Endodermal cell (in vitro differentiated cells): ENCODE data around the gene PLAGL1. TPM values are rescaled to one million over a fixed set of nuclear protein-coding genes. Genes with fewer than 3 reads are reported as not detected.

Experiments used
- DNase-seq: peaks from one replicate; pipeline ENCODE4 v3.0.0-alpha.2; 2017
- H3K27ac ChIP-seq: 2 replicates; pipeline ENCODE4 v1.5.1; 2013; ENCODE audit warnings: mild to moderate bottlenecking, low read depth, low read length, moderate library complexity
- H3K27me3 ChIP-seq: 2 replicates; pipeline ENCODE4 v1.6.1; 2013; ENCODE audit warnings: mild to moderate bottlenecking, low read length, moderate library complexity; ENCODE audit not compliant: insufficient read depth, control insufficient read depth, poor library complexity, severe bottlenecking
- H3K36me3 ChIP-seq: 2 replicates; pipeline ENCODE4 v1.7.0; 2013; ENCODE audit warnings: mild to moderate bottlenecking, low read length, moderate library complexity; ENCODE audit not compliant: control insufficient read depth, insufficient read depth
- H3K4me1 ChIP-seq: one replicate; pipeline ENCODE4 v1.7.0; 2013; ENCODE audit warnings: low read length; ENCODE audit not compliant: control insufficient read depth, insufficient read depth
- H3K4me3 ChIP-seq: 2 replicates; pipeline ENCODE4 v1.5.1; 2013; ENCODE audit warnings: mild to moderate bottlenecking, low read length, moderate library complexity
- H3K9ac ChIP-seq: 2 replicates; pipeline ENCODE4 v1.6.1; 2013; ENCODE audit warnings: mild to moderate bottlenecking, low read length, moderate library complexity; ENCODE audit not compliant: poor library complexity, severe bottlenecking; ENCODE audit errors: extremely low read depth
- H3K9me3 ChIP-seq: 2 replicates; pipeline ENCODE4 v1.6.1; 2013; ENCODE audit warnings: mild to moderate bottlenecking, low read length, moderate library complexity; ENCODE audit not compliant: control insufficient read depth
- H3K27ac Mint-ChIP-seq: 2 replicates; pipeline ENCODE4 v1.8.0; 2020; ENCODE audit warnings: mixed read lengths
- H3K27me3 Mint-ChIP-seq: 2 replicates; pipeline ENCODE4 v1.8.0; 2021; ENCODE audit warnings: mild to moderate bottlenecking, mixed read lengths; ENCODE audit not compliant: insufficient read depth
- H3K36me3 Mint-ChIP-seq: 2 replicates; pipeline ENCODE4 v1.8.0; 2020; ENCODE audit warnings: low read depth, mixed read lengths
- H3K4me1 Mint-ChIP-seq: 2 replicates; pipeline ENCODE4 v1.8.0; 2020; ENCODE audit warnings: mixed read lengths
- H3K4me3 Mint-ChIP-seq: 2 replicates; pipeline ENCODE4 v1.8.0; 2020; ENCODE audit warnings: mild to moderate bottlenecking, moderate library complexity, mixed read lengths
- H3K9me3 Mint-ChIP-seq: 2 replicates; pipeline ENCODE4 v1.8.0; 2020; ENCODE audit warnings: mild to moderate bottlenecking, mixed read lengths
- WGBS, 2 experiments: methylation state at CpG; one replicate each; pipeline versions ENCODE4 v1.1.5 to v1.1.7; 2013; ENCODE audit warnings: missing lambda C conversion rate in 2 of 2, mixed read lengths in 1 of 2; ENCODE audit not compliant: insufficient coverage in 1 of 2, insufficient read length in 1 of 2; 5-methylcytosine and 5-hydroxymethylcytosine counted together
- total RNA-seq, 2 donors: library from RNA; stranded (reverse); fragmentation: NEBNext Ultra II Directional in 1 of 2; extraction: Animal tissue kit (Norgen Biotek cat#: 25700) in 1 of 2; gene quantifications; 2 replicates in 1 of 2; 3 replicates in 1 of 2; pipeline ENCODE4 v1.2.1, GENCODE V29; 2021
- TF ChIP-seq, protein P1 (sequence below): fragments of 200-600 bp; sonication (generic); conservative IDR thresholded peaks from 2 replicates; pipeline ENCODE4 v1.5.0; 2021; ENCODE audit warnings: antibody characterized with exemption, mild to moderate bottlenecking

Gene PLAGL1
- total RNA-seq, 2 donors from 2014 or later, result 1.4 to 1.6 TPM

DNA sequence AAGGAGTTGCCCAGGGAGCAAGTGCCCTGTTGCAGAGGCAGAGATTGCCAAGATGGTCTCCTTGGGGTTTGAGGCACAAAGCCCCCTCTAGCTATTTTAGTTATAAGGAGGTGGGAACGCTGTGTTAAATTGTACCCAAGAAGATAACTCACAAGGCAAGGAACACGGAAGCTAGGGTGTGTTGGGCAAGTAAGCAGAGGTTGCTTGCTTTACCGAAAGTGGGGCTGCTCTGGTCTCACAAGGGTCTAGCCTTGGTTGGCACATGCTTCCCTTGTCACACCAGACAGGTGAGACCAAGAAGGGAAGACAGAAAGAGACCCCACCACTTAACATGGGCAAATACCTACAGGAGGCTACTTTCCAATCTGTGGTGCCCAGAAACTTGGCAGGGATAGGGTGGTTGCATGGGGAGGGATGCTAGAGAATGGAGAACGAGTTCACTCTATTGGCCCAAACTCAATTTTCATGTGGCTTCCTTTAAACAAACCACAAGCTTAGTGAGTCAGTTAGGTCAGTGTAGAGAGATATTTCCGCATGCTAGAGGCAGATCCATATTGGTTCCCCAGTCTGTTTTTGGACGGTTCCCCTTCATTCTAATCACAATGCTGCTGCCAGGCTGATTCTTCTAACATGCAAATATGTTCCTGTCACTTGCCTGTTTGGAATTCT, 42.4 kb downstream of the PLAGL1 start:
- H3K27ac Mint-ChIP-seq, result no peak overlapping the region
- Histone ChIP-seq H3K27ac (no peak overlapping the region), H3K27me3 (peaks cover 64% of the 10 kb centered on the region), H3K36me3 (no peaks in the 10 kb centered on the region), H3K9me3 (no peaks in the 10 kb centered on the region), H3K4me1 (peaks cover 32% of the 10 kb centered on the region), H3K9ac (no peak overlapping the region), H3K4me3 (no peak overlapping the region)
- TF ChIP-seq, protein P1, sequence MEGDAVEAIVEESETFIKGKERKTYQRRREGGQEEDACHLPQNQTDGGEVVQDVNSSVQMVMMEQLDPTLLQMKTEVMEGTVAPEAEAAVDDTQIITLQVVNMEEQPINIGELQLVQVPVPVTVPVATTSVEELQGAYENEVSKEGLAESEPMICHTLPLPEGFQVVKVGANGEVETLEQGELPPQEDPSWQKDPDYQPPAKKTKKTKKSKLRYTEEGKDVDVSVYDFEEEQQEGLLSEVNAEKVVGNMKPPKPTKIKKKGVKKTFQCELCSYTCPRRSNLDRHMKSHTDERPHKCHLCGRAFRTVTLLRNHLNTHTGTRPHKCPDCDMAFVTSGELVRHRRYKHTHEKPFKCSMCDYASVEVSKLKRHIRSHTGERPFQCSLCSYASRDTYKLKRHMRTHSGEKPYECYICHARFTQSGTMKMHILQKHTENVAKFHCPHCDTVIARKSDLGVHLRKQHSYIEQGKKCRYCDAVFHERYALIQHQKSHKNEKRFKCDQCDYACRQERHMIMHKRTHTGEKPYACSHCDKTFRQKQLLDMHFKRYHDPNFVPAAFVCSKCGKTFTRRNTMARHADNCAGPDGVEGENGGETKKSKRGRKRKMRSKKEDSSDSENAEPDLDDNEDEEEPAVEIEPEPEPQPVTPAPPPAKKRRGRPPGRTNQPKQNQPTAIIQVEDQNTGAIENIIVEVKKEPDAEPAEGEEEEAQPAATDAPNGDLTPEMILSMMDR, result no peak
- H3K27me3 Mint-ChIP-seq, result peaks cover 100% of the 10 kb centered on the region
- peak; percentile 54 for DNase-seq
- H3K4me1 Mint-ChIP-seq, result peaks cover 49% of the 10 kb centered on the region
- H3K9me3 Mint-ChIP-seq, result no peaks in the 10 kb centered on the region
- no peaks in the 10 kb centered on the region for H3K36me3 Mint-ChIP-seq
- no peak overlapping the region for H3K4me3 Mint-ChIP-seq
- WGBS, 2 experiments, result 50 to 62% methylated on average over 6 of the region's 6 CpGs

DNA sequence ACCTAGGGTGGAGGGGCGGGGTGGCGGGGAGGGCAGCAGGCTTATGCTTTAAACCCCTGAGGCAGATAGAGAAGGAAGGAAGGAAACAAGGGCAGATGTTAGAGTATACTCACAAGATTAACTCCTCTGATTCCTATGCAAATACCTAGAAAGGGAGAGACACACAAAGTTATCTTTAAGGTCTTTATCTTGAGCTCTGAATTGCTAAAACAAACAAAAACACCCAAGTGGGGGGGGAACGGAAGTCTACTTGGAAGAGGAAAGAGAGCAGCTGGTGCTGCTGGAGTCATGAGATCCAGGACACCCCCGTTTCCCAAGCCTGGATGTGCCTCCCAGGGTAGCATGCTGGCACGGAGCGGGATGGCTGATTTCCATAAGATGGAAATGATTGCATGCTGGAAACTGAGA, 43.4 kb downstream of the PLAGL1 start:
- no peaks in the 10 kb centered on the region for H3K36me3 ChIP-seq
- H3K27ac Mint-ChIP-seq, result no peak overlapping the region

DNA sequence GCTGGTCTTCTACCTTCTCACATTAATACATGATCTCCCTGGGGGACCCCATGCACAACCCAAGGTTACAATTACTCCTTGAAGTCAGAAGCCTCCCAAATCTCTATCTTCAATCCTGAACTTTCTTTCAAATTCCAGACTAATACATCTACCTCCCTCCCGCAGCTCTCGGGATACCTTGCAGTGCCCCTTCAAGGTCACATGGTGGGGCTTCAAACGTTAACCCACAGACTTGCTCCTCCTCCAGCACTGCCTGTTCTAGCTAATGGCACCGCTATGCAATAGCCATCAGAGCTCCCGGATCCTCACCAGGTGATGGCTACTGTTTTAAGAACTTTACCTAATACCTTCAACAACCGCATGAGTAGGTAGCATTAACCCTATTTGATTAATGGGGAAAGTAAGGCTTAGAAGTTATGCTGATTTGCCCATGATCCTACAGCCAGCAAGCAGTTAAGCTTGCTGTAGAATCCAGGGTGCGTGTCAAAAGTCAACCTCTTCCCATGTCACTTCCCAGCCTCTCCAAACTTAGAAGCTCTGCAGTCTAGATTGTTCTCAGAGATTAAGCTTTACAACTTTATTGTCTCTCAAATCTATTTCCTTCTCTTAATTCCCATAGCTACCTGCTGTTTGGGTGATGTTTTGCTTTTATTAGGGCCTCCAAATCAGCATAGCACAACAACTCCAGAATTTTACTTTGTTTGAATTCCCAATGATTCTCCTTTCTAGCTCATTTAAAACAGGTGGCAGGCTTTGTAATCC, 44.7 kb downstream of the PLAGL1 start:
- Mint-ChIP-seq H3K9me3 (no peaks in the 10 kb centered on the region), H3K4me1 (peaks cover 67% of the 10 kb centered on the region), H3K36me3 (no peaks in the 10 kb centered on the region), H3K27ac (no peak overlapping the region), H3K4me3 (no peak overlapping the region), H3K27me3 (peaks cover 95% of the 10 kb centered on the region)
- Histone ChIP-seq H3K36me3 (no peaks in the 10 kb centered on the region), H3K27ac (peak overlapping the region; percentile 87), H3K9me3 (no peaks in the 10 kb centered on the region), H3K4me3 (peak overlapping the region; percentile 14), H3K27me3 (peaks cover 41% of the 10 kb centered on the region), H3K4me1 (peaks cover 41% of the 10 kb centered on the region), H3K9ac (no peak overlapping the region)
- DNase-seq, result peak; percentile 71
- TF ChIP-seq, protein P1, result no peak
- 21 to 39% methylated on average over 5 to 7 of the region's 7 CpGs for WGBS, 2 experiments

More for the DNA sequence above, 43.4 kb downstream of the PLAGL1 start:
- Histone ChIP-seq H3K27me3 (peaks cover 54% of the 10 kb centered on the region), H3K9ac (no peak overlapping the region), H3K4me3 (no peak overlapping the region), H3K9me3 (no peaks in the 10 kb centered on the region), H3K27ac (no peak overlapping the region), H3K4me1 (peaks cover 36% of the 10 kb centered on the region)
- H3K36me3 Mint-ChIP-seq, result no peaks in the 10 kb centered on the region
- H3K27me3 Mint-ChIP-seq, result peaks cover 100% of the 10 kb centered on the region
- WGBS, 2 experiments, result 6 to 25% methylated on average over 4 to 6 of the region's 6 CpGs
- peaks cover 59% of the 10 kb centered on the region for H3K4me1 Mint-ChIP-seq
- TF ChIP-seq, protein P1, result no peak
- peak; percentile 75 for DNase-seq
- no peak overlapping the region for H3K4me3 Mint-ChIP-seq
- H3K9me3 Mint-ChIP-seq, result no peaks in the 10 kb centered on the region
